Lower leg skin (tissue), 3 donors: ENCODE results near the gene AUTS2.

Experiments
- CTCF ChIP-seq, 3 donors: fragments of 450-650 bp; IDR thresholded peaks; one replicate each; pipeline ENCODE4 v1.5.1; 2016; ENCODE audit warnings: antibody characterized with exemption in 3 of 3, mild to moderate bottlenecking in 3 of 3, moderate library complexity in 2 of 3
- POLR2A ChIP-seq, 2 donors: fragments of 450-650 bp; IDR thresholded peaks; one replicate each; pipeline ENCODE4 v1.6.1; 2016 to 2017; ENCODE audit warnings: antibody characterized with exemption in 2 of 2, mild to moderate bottlenecking in 1 of 2, moderate library complexity in 1 of 2

- TF ChIP-seq CTCF (IDR thresholded peaks at IDR 0.05) (no peak), POLR2A (IDR thresholded peaks at IDR 0.05) (no peak)
Observed at GRCh38 chr7:69696686-69697685, 98.7 kb downstream of the AUTS2 start.
